GM21360 (cell line): ENCODE measurements around the gene GUK1.
"Not testable (repeated sequence)": the region's sequence is repeated elsewhere in the genome, so short reads cannot be mapped to it uniquely, and the experiment has no call there.

ENCODE experiments used
- ATAC-seq: cut with Tn5 transposase; IDR thresholded peaks from one replicate; pipeline ENCODE4 v1.9.1; 2021; ENCODE audit warnings: mild to moderate bottlenecking, moderate library complexity; ENCODE audit not compliant: unreplicated experiment

Gene GUK1

DNA sequence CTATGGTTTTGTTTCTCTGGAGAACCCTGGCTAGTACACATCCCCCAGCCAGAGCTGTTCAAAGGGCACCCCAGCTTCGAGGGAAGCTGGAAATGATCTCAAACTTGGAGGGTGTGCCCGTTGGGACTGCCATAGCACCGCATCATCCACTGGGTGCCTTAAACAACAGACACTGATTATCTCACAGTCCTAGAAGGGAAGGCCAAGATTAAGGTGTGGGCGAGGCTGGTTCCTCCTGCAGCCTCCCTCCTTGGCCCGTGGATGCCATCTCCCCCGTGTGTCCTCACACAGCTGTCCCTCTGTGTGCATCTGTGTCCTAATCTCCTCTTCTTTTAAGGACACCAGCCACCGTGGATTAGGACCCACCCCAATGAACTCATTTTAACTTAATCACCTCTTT is 21.3 kb downstream of the GUK1 start:
- no peak for ATAC-seq

DNA sequence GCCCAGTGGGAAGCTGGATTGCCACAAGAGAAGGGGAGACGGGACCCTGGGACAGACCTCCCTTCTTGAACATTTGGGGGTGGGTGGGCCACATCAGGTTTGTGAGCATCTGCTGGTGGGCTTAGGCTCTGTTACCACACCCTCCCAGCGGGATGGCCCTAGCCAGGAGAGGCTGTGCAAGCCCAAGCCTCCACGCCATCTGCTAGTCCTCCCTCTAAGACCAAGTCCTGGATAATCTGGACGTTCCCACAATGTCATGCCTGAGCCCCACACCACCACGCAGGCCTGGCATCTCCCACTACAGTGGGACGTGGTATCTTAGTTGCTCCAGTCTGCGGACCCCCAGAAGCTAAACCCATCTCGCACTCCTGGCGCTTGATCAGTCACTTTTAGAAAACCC is 21.8 kb downstream of the GUK1 start:
- ATAC-seq, result no peak

DNA sequence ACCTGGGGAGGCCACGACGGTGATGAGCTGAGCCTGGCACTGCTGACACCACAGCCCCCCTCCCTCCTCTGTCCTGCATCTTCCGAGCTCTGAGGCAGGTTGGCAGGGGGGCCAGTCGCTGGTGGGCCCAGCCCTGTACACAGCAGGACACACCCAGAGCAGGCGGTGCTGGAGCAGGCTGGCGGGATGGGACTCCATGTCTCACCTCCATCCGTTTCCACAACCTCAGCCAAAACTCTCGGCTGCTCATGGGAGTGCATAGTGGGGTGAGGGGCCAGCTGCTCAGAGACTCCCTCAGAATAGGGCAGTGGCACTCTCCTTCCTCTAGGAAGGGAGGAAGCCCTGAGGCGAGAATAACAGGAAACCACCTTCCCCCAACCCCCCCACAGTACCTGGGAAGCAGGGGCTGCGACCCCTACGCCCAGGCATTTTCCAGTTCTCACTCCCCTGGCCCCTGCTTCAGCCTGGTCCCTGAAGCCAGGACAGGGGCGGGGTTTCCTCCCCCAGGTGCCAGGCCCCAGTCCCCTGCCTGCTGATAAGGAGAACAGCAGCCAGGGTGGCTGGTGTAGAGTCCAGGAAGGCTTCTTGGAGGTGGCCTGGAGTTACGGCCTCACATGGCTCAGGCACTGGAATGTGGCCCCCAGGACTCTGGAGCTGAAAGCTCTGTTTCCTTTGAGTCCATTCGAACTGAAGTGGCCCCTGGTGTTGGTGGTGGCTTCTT is 22.4 kb downstream of the GUK1 start:
- no peak for ATAC-seq

DNA sequence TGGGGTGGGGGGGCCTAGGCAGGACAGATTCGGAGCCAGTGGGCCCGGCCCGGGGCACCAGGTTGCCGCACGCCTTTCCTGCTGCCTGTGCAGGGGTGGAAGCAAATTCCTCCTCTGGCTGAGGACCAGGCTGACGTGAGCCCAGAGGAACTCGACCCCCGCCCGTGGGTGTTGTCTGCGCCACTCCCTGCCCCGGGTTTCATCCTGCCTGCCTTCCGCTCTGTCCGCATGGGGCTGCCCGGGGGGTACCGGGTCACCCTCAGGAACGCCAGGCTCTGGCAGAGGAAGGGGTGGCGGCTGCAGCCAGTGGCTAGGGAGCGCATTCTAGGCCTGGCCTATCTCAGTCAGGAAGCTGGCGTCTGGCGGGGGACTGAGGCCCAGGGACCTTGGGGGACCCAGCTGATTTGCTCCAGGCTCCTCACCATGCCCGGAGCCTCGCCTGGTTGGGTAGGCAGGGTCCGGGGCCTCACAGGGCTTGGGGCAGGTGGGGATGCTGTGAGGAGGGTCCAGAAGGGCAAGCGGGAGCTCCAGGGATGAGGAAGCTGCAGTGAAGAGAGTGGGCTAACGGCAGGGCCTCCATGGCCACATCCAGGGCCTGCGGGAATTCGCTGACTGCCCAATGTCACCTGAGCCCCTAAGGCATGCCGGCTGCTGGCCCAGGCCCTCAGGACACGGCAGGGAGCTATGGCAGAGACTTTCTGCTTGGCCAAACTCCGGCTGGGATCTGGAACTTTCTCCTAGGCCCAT is 23.1 kb downstream of the GUK1 start:
- no peak for ATAC-seq

DNA sequence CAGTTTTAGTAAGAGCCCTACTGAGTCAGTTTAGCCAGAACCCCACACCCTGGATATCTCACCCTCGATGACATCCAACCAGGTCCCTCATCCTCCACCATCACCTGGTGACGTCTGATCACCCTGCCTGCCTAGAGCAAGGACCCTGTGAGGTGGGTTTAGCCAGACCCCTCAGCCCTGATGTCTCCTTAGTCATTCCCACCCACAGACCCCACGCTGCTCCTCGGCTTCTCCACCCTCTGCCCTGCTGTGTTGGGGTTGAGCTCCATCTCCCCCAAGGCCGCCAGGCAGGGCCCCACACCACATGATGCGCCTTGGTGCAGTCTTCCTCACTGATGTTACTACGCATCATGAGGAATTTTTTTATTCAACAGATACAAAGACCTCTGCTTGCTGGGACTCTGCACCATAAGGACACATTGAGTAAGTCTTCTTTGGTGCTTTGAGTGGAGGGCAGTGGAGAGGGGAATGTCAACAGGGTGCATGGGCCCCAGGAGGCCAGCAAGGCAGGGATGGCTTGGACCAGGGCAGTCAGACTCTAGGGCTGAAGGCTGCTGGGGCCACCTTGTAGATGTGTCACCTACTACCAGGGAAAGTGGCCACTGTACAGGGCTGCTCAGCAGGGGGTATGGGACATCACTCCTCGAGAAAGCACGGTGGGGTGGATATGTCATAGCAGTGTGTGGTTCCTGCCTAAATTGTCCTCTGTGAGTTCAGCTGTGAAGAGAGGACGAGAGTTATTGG is 23.9 kb downstream of the GUK1 start:
- ATAC-seq, result no peak

DNA sequence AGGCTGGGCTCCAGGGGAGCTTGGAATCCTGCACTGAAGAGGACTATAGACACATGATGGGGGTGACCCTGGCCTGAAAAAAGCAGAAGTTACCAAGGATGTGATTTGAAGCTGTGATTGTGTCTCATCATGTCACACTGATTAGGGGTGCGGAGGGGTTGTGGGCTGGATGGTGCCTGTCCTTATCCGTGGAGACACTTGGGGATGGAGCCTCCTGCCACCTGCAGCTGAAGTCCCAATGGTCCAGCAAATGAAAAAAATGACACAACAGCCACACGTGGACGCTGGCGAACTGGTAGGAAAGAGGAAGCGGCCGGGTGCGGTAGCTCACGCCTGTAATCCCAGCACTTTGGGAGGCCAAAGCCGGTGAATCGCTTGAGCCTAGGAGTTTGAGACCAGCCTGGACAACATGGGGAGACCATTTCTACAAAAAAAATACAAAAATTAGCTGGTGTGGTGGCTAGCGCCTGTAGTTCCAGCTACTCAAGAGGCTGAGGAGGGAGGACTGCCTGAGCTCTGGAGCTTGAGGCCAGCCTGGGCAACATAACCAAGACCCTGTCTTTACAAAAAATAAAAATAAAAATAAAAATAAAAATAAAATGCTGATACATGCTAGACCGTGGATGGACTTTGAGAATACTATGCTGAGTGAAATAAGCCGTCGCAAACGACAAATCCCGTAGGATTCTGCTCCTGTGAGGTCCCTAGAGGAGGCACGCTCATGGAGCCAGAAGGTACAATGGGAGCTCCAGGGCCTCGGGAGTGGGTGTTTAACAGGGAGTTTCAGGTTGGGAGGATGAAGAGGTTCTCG is 24.7 kb downstream of the GUK1 start:
- ATAC-seq, result no peak

DNA sequence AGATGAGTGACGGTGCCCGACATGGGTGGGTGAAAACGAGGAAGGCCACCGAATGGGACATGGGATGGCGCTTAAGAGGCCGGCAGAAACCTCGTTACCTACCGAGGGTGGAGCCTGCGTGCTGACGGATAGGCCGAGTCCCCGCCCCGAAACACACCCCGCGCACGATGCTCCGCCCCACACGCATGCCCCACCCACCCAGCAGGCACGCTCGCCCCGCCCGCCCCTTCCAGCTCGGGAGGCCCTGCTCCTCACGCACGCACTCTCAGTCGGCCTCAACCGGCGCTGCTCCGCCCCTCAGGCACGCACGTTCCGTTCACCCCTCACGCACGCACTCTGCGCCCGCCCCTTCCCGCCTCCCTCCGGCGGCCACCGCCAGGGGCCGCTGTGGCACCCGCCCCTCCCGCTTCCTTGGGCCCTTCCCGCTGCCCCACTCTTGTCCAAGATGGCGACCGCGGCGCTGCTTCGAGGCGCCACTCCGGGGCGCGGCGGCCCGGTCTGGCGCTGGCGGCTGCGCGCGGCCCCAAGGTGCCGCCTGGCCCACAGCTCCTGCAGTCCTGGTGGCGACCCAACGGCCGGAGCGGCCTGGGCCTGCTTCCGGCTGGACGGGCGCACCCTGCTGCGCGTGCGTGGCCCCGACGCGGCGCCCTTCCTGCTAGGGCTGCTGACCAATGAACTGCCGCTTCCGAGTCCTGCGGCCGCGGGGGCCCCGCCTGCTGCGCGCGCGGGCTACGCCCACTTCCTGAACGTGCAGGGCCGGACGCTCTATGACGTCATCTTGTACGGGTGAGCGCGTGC is 25.5 kb downstream of the GUK1 start, which contains the start of gene IBA57:
Gene IBA57 (plus strand): TSS at position 433 of the 798 bp plus-strand sequence. CDS start 13 bp downstream, at position 446.
- ATAC-seq, result peak; percentile 82

DNA sequence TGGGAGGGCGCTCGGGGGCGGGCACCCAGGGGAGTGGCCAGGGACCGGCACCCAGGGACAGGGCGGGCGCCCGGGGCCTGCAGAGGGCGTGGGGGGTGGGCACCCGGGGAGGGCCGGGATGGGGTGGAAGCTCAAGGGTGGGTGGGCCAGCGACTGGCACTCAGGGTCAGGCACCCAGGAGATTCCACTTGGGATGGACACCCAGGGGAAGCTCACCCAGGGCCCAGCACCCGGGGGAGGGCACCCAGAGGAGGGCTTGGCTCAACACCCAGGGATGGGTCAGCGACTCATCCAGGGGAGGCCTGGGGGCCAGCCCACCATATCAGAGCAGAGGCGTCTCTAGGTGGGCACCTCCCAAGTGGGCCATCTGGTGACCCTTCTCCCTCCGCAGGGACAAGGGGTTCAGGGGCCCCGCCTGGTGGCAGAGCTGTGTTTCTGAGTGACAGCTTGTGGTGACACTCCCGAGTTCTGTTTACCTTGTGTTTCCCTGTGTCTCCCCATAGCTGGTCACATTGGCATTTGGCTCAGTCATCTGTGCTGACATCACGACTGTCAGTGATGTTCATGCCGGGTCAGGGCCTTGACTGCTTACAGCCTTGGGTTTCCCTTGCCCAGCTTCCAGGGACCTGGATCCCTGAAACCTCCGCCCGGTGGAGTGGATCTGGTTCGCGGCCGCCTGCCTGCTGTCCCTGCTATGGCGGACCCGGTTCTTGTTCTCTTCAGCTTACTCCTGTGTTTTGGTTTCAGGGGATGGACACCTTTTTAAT is 26.3 kb downstream of the GUK1 start:
- ATAC-seq, result peak; percentile 18

DNA sequence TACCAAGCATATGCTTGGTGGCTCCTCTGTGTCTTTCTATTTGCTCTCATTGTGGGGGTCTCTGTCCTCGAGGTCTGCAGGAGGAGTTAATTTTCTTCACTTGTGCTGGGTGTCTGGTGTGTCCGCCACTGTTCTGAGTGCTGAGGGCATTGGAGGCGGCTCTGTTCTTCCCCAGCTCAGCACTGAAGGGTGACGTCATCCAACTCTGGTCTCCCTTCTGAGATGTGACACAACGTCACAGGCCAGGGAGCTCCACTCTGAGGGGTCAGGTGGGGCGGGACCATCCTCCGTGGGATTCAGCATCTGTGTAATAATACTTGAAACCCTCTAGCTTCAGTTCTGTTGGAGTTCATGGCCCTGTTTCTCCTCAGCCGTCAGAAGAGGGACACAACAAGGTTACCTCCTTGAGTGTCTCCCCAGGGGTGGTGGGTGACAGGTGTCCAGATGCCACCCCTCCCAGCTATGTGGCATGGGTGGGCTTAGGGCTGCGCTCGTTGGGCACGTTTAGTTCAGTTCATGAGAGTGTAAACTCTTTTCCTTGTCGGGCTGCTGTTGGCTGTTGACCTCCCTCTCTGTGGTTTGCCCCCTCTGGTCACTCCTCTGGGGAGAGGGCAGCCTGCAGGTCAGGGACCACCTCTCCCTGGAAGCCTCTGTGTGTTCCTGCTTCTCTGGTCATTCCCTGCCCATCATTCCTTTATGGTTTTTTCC is 28.6 kb downstream of the GUK1 start:
- ATAC-seq, result no peak

DNA sequence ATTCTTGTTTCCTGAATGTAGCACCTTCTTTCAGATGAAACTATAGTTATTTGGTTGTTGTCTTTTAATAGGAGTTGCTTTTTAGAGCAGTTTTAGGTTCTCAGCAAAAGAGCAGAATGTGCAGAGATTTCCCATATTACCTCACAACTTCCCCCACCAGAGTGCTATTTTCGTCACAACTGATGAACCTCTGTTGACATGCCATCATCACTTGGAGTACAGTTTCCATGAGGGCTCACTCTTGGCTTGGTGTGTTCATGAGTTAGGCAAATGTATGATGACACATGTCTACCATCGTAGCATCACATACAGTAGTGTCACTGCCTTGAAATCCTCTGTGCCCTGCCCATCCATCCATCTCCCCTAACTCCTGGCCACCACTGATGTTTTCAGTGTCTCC is 29.3 kb downstream of the GUK1 start:
- no peak for ATAC-seq

DNA sequence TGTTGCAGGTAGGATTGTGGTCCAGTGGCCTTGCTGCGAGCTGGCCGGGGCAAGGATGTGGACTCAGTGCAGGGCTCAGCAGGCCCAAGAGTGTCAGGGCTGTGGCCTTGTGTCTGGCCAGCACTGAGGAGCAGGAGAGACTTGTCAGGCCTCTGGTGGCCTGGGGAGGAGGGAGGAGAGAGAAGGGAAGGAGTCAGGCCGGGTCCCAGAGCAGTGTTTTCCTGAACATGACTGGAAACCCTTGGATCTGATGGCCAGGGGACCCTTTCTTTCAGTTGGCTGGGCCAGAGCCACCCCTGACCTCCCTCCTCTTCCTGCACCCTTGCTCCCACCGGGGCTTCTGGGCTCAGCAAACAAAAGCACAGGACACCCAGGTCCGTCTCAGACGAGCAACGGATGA is 30.6 kb downstream of the GUK1 start:
- no peak for ATAC-seq

DNA sequence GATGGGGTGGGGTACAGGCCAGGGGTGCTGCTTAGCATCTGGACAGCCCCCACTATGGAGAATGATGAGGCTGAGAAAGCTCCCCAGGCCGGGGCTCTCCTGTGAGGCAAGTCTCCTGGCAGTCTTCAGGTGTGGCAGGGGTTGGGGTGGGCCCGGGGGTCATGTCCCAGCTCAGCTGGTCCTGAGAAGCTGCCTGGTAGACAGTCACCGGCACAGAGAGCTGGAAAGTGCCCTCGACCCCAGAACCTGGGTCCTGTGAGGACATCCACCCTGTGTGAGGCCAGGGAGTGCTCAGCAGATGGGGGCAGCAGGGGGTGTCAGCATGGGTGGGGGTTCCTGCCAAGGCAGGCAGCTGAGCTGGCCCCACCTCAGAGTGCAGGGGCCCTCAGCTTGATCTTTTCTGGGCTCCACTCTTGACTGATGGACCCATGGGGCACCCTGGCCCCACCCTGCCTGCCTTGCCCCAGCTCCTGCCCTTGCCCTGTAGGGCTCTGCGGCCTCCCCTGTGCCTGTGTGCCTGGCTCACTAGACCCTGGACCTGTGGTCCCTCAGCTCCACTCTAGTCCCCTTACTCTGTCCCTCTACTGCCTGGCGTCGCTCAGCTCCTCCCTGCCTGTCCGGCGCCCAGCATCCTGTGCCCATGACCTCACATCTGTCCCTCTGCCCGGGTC is 31.3 kb downstream of the GUK1 start:
- no peak for ATAC-seq

DNA sequence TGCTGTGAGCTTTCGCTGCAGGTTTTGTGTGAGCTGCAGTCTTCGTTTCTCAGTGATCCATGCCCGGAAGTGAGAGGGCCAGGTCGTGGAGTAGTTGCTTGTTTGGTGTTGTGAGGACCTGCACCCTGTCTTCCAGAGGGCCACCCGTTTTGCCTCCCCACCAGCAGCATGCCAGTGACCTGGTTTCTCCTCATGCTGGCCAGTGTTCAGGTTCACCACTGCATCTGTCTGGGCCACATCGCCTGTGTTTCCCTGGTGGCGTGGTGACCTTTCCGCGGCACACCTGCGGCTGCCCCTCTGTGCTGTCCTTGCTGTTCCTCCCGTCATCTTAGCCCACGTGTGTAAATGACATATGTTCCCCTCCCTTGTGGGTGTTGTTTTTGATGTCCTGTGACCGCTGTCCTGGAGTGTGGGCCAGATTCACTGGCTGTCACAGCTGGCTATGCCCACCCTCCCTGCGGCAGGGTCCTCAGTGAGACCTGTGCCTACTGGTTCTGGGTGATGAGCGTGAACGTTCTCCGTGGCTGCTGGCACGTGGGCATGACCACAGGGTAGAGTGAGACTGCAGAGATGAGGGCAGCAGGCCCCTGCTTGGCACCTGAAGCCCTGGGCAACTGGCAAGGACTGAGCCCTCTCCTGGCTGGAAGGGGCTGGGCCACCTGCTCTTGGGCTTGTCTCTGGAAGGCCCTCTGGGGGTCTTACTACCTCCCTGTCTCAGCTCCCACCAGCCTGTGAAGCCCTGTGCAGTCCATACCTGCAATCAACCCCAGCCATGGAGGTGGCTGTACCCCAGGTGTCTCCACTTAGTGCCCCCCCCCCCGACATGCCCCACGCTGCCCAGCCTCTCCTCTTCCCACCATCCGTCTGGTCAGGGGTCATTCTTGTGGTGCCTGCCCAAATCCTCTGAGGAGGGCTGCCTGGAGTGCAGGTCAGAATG is 32.8 kb downstream of the GUK1 start:
- no peak for ATAC-seq

DNA sequence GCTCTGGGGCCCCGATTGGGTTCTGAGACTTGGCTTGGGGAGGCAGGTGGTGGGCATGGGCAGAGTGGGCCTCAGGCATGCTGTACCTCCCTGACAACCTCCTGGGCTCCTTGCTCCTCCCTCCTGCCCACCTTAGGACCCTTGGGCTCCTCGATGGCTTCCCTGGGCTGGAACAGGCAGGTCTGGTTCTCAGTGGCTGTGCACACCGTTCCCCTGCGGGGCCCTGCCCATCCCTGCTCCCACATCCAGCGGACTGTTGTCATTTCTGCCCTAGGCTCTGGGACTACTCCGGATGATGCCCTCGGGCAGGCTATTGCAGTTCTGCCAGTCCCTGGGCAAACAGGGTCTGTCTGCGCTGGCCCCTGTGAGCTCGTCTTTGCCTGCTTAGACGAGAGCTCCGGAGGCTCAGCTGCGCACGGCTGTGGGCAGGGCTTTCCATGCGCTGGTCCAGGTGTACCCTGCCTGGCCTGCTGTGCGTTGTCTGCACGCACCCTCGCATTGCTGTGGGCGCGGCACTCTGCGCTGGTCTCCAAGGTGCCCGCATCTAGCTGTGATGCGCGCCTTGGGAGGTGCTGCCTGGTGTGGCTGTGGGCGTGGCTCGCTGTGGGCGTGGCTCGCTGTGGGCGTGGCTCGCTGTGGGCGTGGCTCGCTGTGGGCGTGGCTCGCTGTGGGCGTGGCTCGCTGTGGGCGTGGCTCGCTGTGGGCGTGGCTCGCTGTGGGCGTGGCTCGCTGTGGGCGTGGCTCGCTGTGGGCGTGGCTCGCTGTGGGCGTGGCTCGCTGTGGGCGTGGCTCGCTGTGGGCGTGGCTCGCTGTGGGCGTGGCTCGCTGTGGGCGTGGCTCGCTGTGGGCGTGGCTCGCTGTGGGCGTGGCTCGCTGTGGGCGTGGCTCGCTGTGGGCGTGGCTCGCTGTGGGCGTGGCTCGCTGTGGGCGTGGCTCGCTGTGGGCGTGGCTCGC is 33.7 kb downstream of the GUK1 start:
- ATAC-seq, result not testable (repeated sequence)

DNA sequence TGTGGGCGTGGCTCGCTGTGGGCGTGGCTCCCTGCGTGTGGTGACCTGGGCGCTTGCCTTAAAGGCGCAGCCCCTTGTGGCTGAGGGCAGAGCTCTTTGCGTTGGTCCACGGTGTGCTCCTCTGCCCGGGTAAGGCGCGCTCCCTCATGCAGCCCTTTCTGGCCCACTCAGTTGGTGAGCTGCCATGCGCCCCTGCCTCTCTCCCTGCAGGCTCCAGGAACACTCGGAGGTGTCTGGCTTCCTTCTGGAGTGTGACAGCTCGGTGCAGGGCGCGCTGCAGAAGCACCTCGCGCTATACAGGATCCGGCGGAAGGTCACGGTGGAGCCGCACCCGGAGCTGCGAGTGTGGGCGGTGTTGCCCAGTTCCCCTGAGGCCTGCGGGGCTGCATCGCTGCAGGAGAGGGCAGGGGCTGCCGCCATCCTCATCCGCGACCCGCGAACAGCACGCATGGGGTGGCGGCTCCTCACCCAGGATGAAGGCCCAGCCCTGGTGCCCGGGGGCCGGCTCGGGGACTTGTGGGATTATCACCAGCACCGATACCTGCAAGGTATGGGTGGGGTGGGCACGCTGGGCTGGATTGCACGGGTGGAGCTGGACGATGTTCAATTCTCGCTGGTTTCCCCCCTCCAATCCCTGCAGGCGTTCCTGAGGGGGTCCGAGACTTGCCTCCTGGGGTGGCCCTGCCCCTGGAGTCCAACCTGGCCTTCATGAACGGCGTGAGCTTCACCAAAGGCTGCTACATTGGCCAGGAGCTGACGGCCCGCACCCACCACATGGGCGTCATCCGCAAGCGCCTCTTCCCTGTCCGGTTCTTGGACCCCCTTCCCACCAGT is 34.6 kb downstream of the GUK1 start:
- no peak for ATAC-seq
